IMR-90 (cell line): ENCODE measurements around the gene ASXL2. TPM values are rescaled to one million over a fixed set of nuclear protein-coding genes. Genes with fewer than 3 reads are reported as not detected.

Source experiments
- ATAC-seq: fragments of 200-7000 bp; cut with Tn5 transposase; 2 replicates; pipeline ENCODE4 v1.9.1; 2020; ENCODE audit warnings: low read depth, mild to moderate bottlenecking, moderate library complexity
- BruUV-seq: library from RNA; stranded (reverse); fragments of 400-500 nt; replicated peaks from 2 replicates; lab custom pipeline; 2021; lab: Mats Ljungman, UMichigan
- CTCF ChIA-PET: fragments of 300-600 bp; formaldehyde crosslinking; extraction: SDS; loops from one replicate; lab custom pipeline; 2021; ENCODE audit warnings: antibody characterized with exemption; lab: Yijun Ruan, JAX
- POLR2A ChIA-PET: fragments of 300-600 bp; sonication (Branson Sonifier 250); formaldehyde crosslinking; loops from one replicate; lab custom pipeline; 2022; ENCODE audit warnings: antibody characterized with exemption; ENCODE audit not compliant: unreplicated experiment; lab: Charles Lee
- DNase-seq: peaks from one replicate; pipeline ENCODE4 v3.0.0; 2013
- H2AFZ ChIP-seq: replicated peaks from 2 replicates; pipeline ENCODE3; 2013; ENCODE audit warnings: low read length, mild to moderate bottlenecking; ENCODE audit not compliant: poor library complexity
- H2AK5ac ChIP-seq: 2 replicates; pipeline ENCODE4 v1.6.1; 2013; ENCODE audit warnings: low read depth, low read length, inconsistent platforms
- H2AK9ac ChIP-seq: replicated peaks from 2 replicates; pipeline ENCODE3; 2013; ENCODE audit warnings: mild to moderate bottlenecking, low read depth, low read length, moderate library complexity; ENCODE audit not compliant: poor library complexity
- H2BK120ac ChIP-seq: 2 replicates; pipeline ENCODE4 v1.6.1; 2013; ENCODE audit warnings: low read depth, low read length, inconsistent platforms
- H2BK15ac ChIP-seq: 3 replicates; pipeline ENCODE4 v1.6.1; 2013; ENCODE audit warnings: low read depth, low read length, inconsistent platforms
- H2BK20ac ChIP-seq: 2 replicates; pipeline ENCODE4 v1.6.1; 2013; ENCODE audit warnings: low read depth, mild to moderate bottlenecking, inconsistent platforms, low read length, moderate library complexity
- H2BK5ac ChIP-seq: 2 replicates; pipeline ENCODE4 v1.6.1; 2013; ENCODE audit warnings: mild to moderate bottlenecking, low read depth, low read length, inconsistent platforms; ENCODE audit not compliant: poor library complexity, severe bottlenecking
- H3K14ac ChIP-seq: replicated peaks from 2 replicates; pipeline ENCODE4 v1.6.1; 2013; ENCODE audit warnings: low read depth, low read length, inconsistent platforms
- H3K18ac ChIP-seq: 2 replicates; pipeline ENCODE4 v1.6.1; 2013; ENCODE audit warnings: low read depth, low read length, control low read depth
- H3K23ac ChIP-seq: 2 replicates; pipeline ENCODE4 v1.6.1; 2013; ENCODE audit warnings: low read depth, low read length, inconsistent platforms
- H3K27ac ChIP-seq: 2 replicates; pipeline ENCODE4 v1.5.1; 2013; ENCODE audit warnings: mild to moderate bottlenecking, control low read depth, low read length; ENCODE audit not compliant: insufficient read depth
- H3K27me3 ChIP-seq: 2 replicates; pipeline ENCODE4 v1.6.1; 2013; ENCODE audit warnings: low read length; ENCODE audit not compliant: control insufficient read depth, insufficient read depth
- H3K36me3 ChIP-seq: 2 replicates; pipeline ENCODE4 v1.6.1; 2013; ENCODE audit warnings: low read length, mixed read lengths; ENCODE audit not compliant: control insufficient read depth, insufficient read depth
- H3K4ac ChIP-seq: 2 replicates; pipeline ENCODE4 v1.6.1; 2013; ENCODE audit warnings: low read depth, low read length, inconsistent platforms
- H3K4me1 ChIP-seq: 2 replicates; pipeline ENCODE4 v1.6.1; 2013; ENCODE audit warnings: low read length, mixed read lengths; ENCODE audit not compliant: control insufficient read depth, insufficient read depth
- H3K4me2 ChIP-seq: 2 replicates; pipeline ENCODE4 v1.6.1; 2013; ENCODE audit warnings: low read depth, mild to moderate bottlenecking, control low read depth, low read length, moderate library complexity
- H3K4me3 ChIP-seq: 2 replicates; pipeline ENCODE4 v1.5.1; 2013; ENCODE audit warnings: low read depth, mild to moderate bottlenecking, control low read depth, low read length, moderate library complexity; ENCODE audit not compliant: insufficient read depth
- H3K56ac ChIP-seq: 2 replicates; pipeline ENCODE4 v1.6.1; 2013; ENCODE audit warnings: low read length, inconsistent platforms; ENCODE audit not compliant: insufficient read depth; ENCODE audit errors: extremely low read depth
- H3K79me1 ChIP-seq, 2 experiments: 2 replicates each; pipeline ENCODE4 v1.6.1; 2013; ENCODE audit warnings: low read length in 2 of 2, inconsistent platforms in 1 of 2, low read depth in 1 of 2
- H3K9ac ChIP-seq: 2 replicates; pipeline ENCODE4 v1.6.1; 2013; ENCODE audit warnings: low read depth, low read length, control low read depth
- H3K9me1 ChIP-seq: 2 replicates; pipeline ENCODE4 v1.6.1; 2013; ENCODE audit warnings: low read length, inconsistent platforms; ENCODE audit not compliant: insufficient read depth
- H3K9me3 ChIP-seq: 2 replicates; pipeline ENCODE4 v1.6.1; 2013; ENCODE audit warnings: low read length; ENCODE audit not compliant: control insufficient read depth, insufficient read depth
- H4K20me1 ChIP-seq: 2 replicates; pipeline ENCODE4 v1.6.1; 2013; ENCODE audit warnings: low read length, inconsistent platforms; ENCODE audit not compliant: insufficient read depth
- H4K5ac ChIP-seq: 2 replicates; pipeline ENCODE4 v1.6.1; 2013; ENCODE audit warnings: mild to moderate bottlenecking, low read depth, low read length, control low read depth
- H4K8ac ChIP-seq, 2 experiments: 2 replicates each; pipeline ENCODE4 v1.6.1; 2013; ENCODE audit warnings: low read depth in 2 of 2, low read length in 2 of 2, control low read depth in 1 of 2, inconsistent platforms in 1 of 2
- H4K91ac ChIP-seq: 2 replicates; pipeline ENCODE4 v1.6.1; 2013; ENCODE audit warnings: low read depth, low read length, inconsistent platforms; ENCODE audit not compliant: insufficient read depth
- CEBPB ChIP-seq: IDR thresholded peaks from 2 replicates; pipeline ENCODE4 v1.6.1; 2012; ENCODE audit warnings: low read depth, low read length, improper control_type of control experiment
- CHD1 ChIP-seq: IDR thresholded peaks from 2 replicates; pipeline ENCODE4 v1.6.1; 2012; ENCODE audit warnings: low read depth, low read length, improper control_type of control experiment
- FOS ChIP-seq: fragments of 150-350 bp; IDR thresholded peaks from 2 replicates; pipeline ENCODE4 v1.6.1; 2016; ENCODE audit warnings: low read depth, low read length
- MXI1 ChIP-seq: IDR thresholded peaks from 2 replicates; pipeline ENCODE4 v1.6.1; 2012; ENCODE audit warnings: low read depth, mild to moderate bottlenecking, low read length, moderate library complexity, borderline replicate concordance
- NFE2L2 ChIP-seq: fragments of 150-350 bp; IDR thresholded peaks from 2 replicates; pipeline ENCODE4 v1.6.1; 2016; ENCODE audit warnings: low read depth, mild to moderate bottlenecking, low read length
- POLR2A ChIP-seq: IDR thresholded peaks from 2 replicates; pipeline ENCODE4 v1.6.1; 2012; ENCODE audit warnings: mild to moderate bottlenecking, low read depth, low read length
- RCOR1 ChIP-seq: IDR thresholded peaks from 2 replicates; pipeline ENCODE4 v1.6.1; 2012; ENCODE audit warnings: mild to moderate bottlenecking, low read length, improper control_type of control experiment; ENCODE audit not compliant: insufficient replicate concordance
- RFX5 ChIP-seq: IDR thresholded peaks from 2 replicates; pipeline ENCODE4 v1.8.0; 2012; ENCODE audit warnings: low read depth, mild to moderate bottlenecking, low read length, moderate library complexity
- USF2 ChIP-seq: fragments of 150-350 bp; IDR thresholded peaks from 2 replicates; pipeline ENCODE4 v1.6.1; 2017; ENCODE audit warnings: mild to moderate bottlenecking, antibody characterized with exemption, low read length, low read depth
- dilution Hi-C: fragments of 300-500 bp; cut with HindIII; formaldehyde crosslinking; loops from one replicate; pipeline ENCODE4 v1.14.3; 2018; ENCODE audit warnings: low sequenced_read_pairs; ENCODE audit not compliant: unreplicated experiment
- in situ Hi-C: fragments of 300-500 bp; cut with MboI; formaldehyde crosslinking; loops from 3 replicates; pipeline ENCODE4 v1.14.3; 2019; ENCODE audit warnings: low sequenced_read_pairs, inconsistent platforms, mixed read lengths
- intact Hi-C: fragments of 100-400 bp; cut with micrococcal nuclease; formaldehyde crosslinking; loops from 2 replicates; pipeline ENCODE4 v1.10.0; 2022
- polyA plus RNA-seq, 3 experiments: library from polyadenylated mRNA; depleted of rRNA; stranded (reverse); fragments of >200 nt; gene quantifications; 2 replicates each; pipeline ENCODE4 v1.2.3, GENCODE V29; 2012; ENCODE audit warnings: low replicate concordance in 1 of 3
- total RNA-seq: library from RNA; depleted of rRNA; stranded (reverse); fragments of >200 nt; gene quantifications from 2 replicates; pipeline ENCODE4 v1.2.3, GENCODE V29; 2012

ASXL2 gene
- total and polyA plus RNA-seq, 2 of the 4 experiments (the other 2 are of a cell fraction) = 5.3 to 8.1 TPM

- Histone ChIP-seq H2BK15ac (no peak overlapping the region), H3K4me1 (no peaks in the 10 kb centered on the region), H3K27ac (no peak overlapping the region), H3K4me2 (no peak overlapping the region), H2AK9ac (no peak overlapping the region), H3K18ac (no peak overlapping the region), H2BK120ac (no peak overlapping the region), H3K36me3 (no peaks in the 10 kb centered on the region), H2AFZ (no peak overlapping the region), H3K4me3 (no peak overlapping the region), H2BK5ac (no peak overlapping the region), H4K91ac (no peak overlapping the region), H3K9me1 (no peaks in the 10 kb centered on the region), H3K9me3 (no peaks in the 10 kb centered on the region), H3K14ac (no peak overlapping the region), H3K79me1 (no peaks in the 10 kb centered on the region), H4K20me1 (no peaks in the 10 kb centered on the region), H3K4ac (no peak overlapping the region), H4K5ac (no peak overlapping the region), H3K27me3 (peaks cover 14% of the 10 kb centered on the region), H2BK20ac (no peak overlapping the region), H2AK5ac (no peak overlapping the region), H4K8ac (no peak overlapping the region), H3K23ac (no peak overlapping the region), H3K56ac (no peak overlapping the region), H3K9ac (no peak overlapping the region)
- ATAC-seq = no peak
- TF ChIP-seq RCOR1 (no peak), RFX5 (no peak), POLR2A (no peak), CEBPB (no peak), NFE2L2 (no peak), USF2 (no peak), FOS (no peak), MXI1 (no peak), CHD1 (no peak)
- dilution Hi-C loops (no loop called here), intact Hi-C loops (no loop called here), in situ Hi-C loops (no loop called here)
- POLR2A ChIA-PET = no interaction called here
- DNase-seq = peak; percentile 36
- CTCF ChIA-PET = interaction anchor here (0.6 to 2.1 kb wide), 3 partner anchors 10 to 92 kb away, joined by 4 to 10 read pairs (median 4); no protein-coding TSS in a partner anchor
- no TSS peak for BruUV-seq
Observed at GRCh38 chr2:25698752-25699151, 179.5 kb downstream of the ASXL2 start.
